Left cardiac atrium (tissue), 4 donors: Measurements from ENCODE around the gene PLEKHO2. TPM values are rescaled to one million over a fixed set of nuclear protein-coding genes. Genes with fewer than 3 reads are reported as not detected.

Experiments
- ATAC-seq, 2 donors: fragments of 200-7000 bp; cut with Tn5 transposase; one replicate each; pipeline ENCODE4 v1.9.1; 2020; ENCODE audit warnings: mild to moderate bottlenecking in 2 of 2, moderate library complexity in 2 of 2
- DNase-seq: peaks from one replicate; pipeline ENCODE4 v3.0.0-alpha.2; 2020
- intact Hi-C, 2 donors: fragments of 100-400 bp; cut with DNase I; formaldehyde crosslinking; loops; one replicate each; pipeline versions ENCODE4 v1.14.1 to v1.15.1; 2022 to 2023
- total RNA-seq, 2 donors: library from RNA; stranded (reverse); fragmentation: NEBNext Ultra II Directional; extraction: Animal tissue kit (Norgen Biotek cat#: 25700); gene quantifications; one replicate each; pipeline ENCODE4 v1.2.1, GENCODE V29; 2021
- donor health status: DM: no; HTN: yes; CAD: no.
- donor health status: DM: no; HTN: yes; CAD: no; lungs with severe emphysema.
- donor health status: DM: yes; HTN: yes; CAD: no.
- donor health status: Dilated cardiomyopathy.

PLEKHO2 gene
- total RNA-seq, 2 donors from 2014 or later = 21.3 to 27.0 TPM

DNA sequence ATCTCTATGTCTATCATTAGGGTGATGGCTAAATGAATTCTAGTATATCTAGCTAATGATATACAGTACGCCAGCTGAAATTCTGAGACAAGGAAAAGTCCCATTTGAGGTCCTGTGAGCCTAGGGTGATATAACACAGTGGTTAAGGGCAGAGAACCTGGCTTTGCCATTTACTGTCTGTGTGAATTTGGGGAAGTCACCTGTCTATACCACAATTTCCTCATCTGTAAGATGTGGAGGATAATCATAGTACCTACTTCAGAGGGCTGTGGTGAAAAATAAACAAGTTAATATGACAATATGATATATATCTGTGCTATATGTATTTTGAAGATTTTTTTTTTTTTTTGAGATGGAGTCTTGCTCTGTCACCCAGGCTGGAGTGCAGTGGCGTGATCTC is 60.2 kb downstream of the PLEKHO2 start:
- intact Hi-C loops = loop anchor here (5.0 to 10.0 kb wide), 2 partner anchors 165 to 217 kb away; no protein-coding TSS in a partner anchor
- ATAC-seq = no peak
- no peak for DNase-seq

GRCh38 chr15:64902863-64903262 is 61.1 kb downstream of the PLEKHO2 start:
- intact Hi-C loops = loop anchor here (5.0 to 10.0 kb wide), 2 partner anchors 166 to 218 kb away; no protein-coding TSS in a partner anchor
- ATAC-seq = no peak

DNA sequence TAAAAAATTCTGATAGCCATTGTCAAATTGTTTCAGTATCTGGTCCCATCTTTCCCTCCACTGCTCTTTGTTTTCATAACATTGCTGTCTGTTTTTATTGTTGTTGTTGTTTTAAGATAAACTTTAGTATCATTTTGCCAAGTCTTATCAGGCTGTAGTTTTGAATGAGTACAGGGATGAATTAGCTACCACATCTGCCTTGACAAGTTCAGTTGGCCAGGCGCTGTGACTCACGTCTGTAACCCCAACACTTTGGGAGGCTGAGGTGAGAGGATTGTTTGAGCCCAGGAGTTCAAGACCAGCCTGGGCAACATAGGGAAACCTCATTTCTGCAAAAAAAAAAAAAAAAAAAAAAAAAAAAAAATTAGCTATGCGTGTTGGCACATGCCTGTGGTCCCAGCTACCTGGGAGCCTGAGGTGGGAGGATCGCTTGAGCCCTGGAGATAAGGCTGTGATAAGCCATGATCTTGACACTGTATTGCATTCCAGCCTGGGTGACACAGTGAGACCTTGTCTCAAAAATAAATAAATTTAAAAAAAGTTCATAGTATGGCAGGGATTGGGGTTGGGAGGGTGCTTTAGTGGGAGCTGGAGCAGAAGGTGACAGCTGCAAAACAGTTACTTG is 61.7 kb downstream of the PLEKHO2 start:
- ATAC-seq (no peak), DNase-seq (no peak)
- intact Hi-C loops = loop anchor here (5.0 to 10.0 kb wide), 2 partner anchors 166 to 219 kb away; no protein-coding TSS in a partner anchor

More at GRCh38 chr15:64902863-64903262, 61.1 kb downstream of the PLEKHO2 start:
- DNase-seq = no peak

DNA sequence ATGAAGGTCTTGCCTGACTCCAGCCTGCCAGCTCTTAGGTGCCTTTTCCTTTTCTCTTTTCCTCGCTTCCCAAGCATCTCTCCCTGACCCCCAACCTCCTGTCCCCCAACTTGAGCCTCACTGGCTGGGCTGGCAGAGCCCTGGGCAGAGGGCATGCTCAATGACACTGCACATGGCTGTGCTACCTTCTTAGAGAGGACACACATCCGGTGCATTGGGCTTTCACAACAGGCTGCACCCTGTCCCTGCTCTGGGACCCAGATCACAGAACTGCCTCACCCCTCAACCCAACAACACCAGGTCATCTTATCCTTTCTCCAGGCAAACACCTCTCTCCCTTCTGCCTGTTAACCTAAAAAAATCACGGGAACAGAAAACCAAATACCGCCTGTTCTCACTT is 62.5 kb downstream of the PLEKHO2 start:
- ATAC-seq (no peak), DNase-seq (no peak)
- intact Hi-C loops = loop anchor here (2.0 to 10.0 kb wide), 3 partner anchors 167 to 219 kb away; no protein-coding TSS in a partner anchor

DNA sequence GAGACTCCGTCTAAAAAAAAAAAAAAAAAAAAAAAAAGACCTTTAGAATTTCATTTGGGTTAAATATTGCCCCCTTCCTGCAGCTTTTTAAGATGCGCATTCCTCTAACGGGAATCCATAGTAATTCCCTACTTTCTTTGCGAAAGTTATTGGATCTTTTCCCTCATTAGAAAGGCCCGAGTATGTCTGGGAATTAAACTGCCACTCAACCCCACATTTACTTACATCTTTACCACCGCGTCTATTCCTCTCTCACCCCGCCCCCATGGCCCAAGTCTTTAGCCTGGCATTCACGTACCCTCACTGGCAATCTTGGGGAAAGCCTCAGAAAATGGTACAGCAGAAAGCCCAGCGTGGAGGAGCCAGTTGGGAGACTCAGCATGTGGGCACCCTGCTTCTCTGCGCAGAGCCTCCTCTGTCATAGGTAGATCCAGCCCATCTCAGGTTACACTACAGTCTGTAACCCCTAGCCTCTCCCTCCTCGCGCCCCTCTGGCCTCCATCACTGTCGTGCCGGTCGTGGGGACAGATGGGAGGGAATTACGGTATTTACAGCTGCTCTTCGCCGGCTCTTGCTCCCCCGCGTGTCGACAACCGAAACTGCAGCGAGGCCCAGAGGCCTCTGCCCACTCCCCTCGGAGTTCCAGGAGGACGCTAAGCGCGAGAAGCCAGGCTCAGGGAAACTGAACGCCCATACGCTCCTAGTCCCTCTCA is 63.6 kb downstream of the PLEKHO2 start:
- DNase-seq (peak; percentile 81), ATAC-seq (peak; percentile 92 to 94)
- intact Hi-C loops = loop anchor here in 1 of 2 donors (2.0 to 10.0 kb wide), 2 partner anchors 174 to 220 kb away; no protein-coding TSS in a partner anchor

DNA sequence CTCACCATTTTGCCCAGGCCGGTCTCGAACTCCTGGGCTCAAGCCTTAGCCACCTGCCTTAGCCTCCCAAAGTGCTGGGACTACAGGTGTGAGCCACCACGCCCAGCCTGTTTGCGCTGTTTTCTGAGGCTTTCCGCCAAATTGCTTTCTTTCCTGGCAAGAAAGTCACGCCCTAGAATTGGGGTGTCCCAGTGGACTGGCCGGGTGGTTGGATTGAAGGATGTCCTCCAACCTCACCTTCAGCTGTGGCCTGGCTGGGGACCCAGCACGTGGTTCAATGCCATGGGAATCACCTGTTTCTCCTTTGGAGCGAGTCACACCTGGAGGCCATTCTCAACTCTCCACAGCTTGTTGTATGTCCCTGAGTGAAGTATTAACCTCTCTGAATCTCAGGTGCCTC is 64.2 kb downstream of the PLEKHO2 start:
- ATAC-seq = peak in 1 of 2 donors; percentile 6
- intact Hi-C loops = loop anchor here in 1 of 2 donors (2.0 to 10.0 kb wide), 2 partner anchors 175 to 221 kb away; no protein-coding TSS in a partner anchor
- no peak for DNase-seq

DNA sequence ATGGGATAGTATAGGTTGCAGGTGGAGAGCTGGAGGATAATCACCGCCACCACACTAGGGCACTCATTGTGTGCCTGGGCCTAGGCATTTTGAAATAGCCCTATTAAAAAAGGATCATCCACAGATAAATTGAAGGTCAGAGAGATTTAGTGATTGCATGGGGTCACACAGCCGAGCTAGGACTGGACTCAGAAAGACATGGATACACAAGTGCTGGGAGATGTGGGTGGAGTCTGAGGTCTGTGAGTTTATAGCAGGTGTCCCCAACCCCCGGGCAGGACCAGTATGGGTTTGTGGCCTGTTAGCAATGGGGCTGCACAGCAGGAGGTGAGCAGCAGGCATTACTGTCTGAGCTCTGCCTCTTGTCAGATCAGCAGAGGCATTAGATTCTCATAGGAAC is 64.7 kb downstream of the PLEKHO2 start:
- DNase-seq (no peak), ATAC-seq (no peak)
- intact Hi-C loops = loop anchor here in 1 of 2 donors (10.0 kb wide), 1 partner anchor 222 kb away; no protein-coding TSS in a partner anchor

GRCh38 chr15:64907991-64908390 is 66.3 kb downstream of the PLEKHO2 start:
- intact Hi-C loops = loop anchor here in 1 of 2 donors (10.0 kb wide), 1 partner anchor 223 kb away; no protein-coding TSS in a partner anchor
- no peak for DNase-seq
- no peak for ATAC-seq

DNA sequence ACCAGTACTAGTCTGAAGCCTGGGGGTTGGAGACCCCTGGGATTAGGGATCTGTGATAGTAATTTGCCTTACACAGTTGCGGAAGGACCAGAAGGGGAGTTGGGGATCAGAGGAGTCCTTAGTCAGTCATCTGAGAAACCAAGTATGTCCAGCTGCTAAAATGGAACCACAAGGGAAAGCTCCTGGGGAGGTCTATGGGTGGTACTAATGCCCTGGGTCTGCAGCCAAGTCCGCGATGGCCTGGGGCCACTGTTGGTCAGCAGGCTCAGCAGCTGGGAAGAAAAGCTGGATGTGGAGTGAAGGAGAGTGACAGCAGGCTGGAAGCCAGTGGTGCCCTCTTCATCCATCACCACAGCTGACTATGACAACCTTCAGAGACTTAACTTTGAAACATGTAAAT is 67.8 kb downstream of the PLEKHO2 start:
- DNase-seq (no peak), ATAC-seq (no peak)
- intact Hi-C loops = loop anchor here in 1 of 2 donors (10.0 kb wide), 1 partner anchor 225 kb away; no protein-coding TSS in a partner anchor

DNA sequence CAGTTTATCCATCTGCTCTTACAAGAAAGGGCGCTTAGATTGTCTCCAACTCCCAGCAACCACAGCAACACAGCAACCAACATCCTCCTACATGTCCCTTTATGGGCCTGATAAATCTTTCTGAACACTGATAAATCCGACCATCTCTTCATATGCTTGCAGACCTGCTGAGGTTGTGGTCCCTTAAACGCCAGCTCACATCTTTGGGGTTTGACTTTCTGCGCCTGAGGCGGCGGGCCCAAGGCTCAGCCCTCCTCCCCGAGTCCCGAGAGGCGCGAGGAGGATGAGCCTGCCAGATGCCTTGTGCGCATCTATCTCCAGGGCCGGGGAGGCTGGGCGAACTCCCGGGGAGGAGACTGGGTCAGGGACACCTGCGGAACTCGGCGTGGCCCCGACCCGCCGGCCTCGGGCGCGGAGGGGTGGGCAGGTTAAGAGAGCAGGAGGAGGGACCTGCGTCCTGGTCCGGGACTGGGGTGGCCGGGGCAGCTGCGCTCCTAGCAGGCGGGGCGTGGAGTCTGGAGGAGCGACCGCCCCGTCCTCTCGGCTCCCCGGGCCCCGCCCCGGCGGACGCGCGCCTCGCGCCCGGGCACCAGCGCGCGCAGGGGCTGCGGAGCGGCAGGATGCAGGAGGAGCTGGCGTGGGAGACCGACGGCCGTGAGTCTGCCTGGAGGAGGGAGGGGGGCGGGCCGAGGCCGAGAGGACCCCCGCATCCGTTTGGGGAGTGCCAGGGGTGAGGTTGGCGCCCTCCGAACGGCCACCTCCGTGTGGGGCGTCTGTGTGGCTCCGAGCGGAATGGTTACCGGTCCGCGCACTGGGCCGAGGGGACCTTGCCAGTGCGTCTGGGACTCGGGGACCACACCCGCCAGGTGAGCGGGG is 69.8 kb downstream of the PLEKHO2 start, which contains the start of gene ANKDD1A:
TSS of gene ANKDD1A (plus strand) at position 592 of the 876 bp plus-strand sequence. CDS start at position 621, 29 bp downstream.
- intact Hi-C loops = no loop called here
- DNase-seq = peak; percentile 82
- peak; percentile 95 to 97 for ATAC-seq

- ATAC-seq (peak in 1 of 2 donors; percentile 10), DNase-seq (no peak)
- intact Hi-C loops = no loop called here
Observed at GRCh38 chr15:64912379-64913325, 70.9 kb downstream of the PLEKHO2 start.

- intact Hi-C loops = no loop called here
- DNase-seq (no peak), ATAC-seq (no peak)
Observed at GRCh38 chr15:64915518-64916227, 74.0 kb downstream of the PLEKHO2 start.

DNA sequence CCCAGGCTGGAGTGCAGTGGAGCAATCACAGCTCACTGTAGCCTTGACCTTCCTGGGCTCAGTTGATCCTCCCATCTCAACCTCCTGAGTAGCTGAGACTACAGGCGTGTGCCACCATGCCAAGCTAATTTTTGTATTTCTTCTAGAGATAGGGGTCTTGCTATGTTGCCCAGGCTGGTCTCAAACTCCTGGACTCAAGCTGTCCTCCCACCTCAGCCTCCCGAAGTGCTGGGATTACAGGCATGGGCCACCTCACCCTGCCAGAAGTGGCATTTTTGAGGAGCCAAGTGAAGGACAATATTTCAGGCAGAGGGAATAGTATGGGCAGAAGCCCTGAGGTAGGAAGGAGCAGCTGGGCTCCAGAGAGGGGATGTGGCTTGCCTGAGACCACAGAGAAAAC is 74.7 kb downstream of the PLEKHO2 start:
- ATAC-seq (no peak), DNase-seq (no peak)
- intact Hi-C loops = no loop called here

GRCh38 chr15:64917211-64917610 is 75.5 kb downstream of the PLEKHO2 start:
- DNase-seq (no peak), ATAC-seq (no peak)
- intact Hi-C loops = no loop called here
